H1 (cell line): Measurements from ENCODE around the gene ATP6V0D1.

Experiments used
- BRCA1 ChIP-seq: IDR thresholded peaks from 2 replicates; pipeline ENCODE4 v1.6.1; 2012; ENCODE audit warnings: low read depth, low read length, improper control_type of control experiment
- CEBPB ChIP-seq: IDR thresholded peaks from 2 replicates; pipeline ENCODE4 v1.6.1; 2012; ENCODE audit warnings: low read depth, low read length
- CHD1 ChIP-seq: IDR thresholded peaks from 2 replicates; pipeline ENCODE4 v1.6.1; 2012; ENCODE audit warnings: low read depth, low read length, improper control_type of control experiment
- CTCF ChIP-seq, 3 experiments: IDR thresholded peaks; 1 replicate in 2 of 3; 2 replicates in 1 of 3; pipeline versions ENCODE4 v1.5.1 to v1.6.1; 2011; ENCODE audit warnings: low read length in 3 of 3, mild to moderate bottlenecking in 3 of 3, inconsistent platforms in 2 of 3, low read depth in 1 of 3, moderate library complexity in 1 of 3; ENCODE audit not compliant: insufficient read depth in 1 of 3; ENCODE audit errors: control extremely low read depth in 1 of 3
- EP300 ChIP-seq, 2 experiments: IDR thresholded peaks; 1 replicate in 1 of 2; 2 replicates in 1 of 2; pipeline ENCODE4 v1.6.1; 2011 to 2012; ENCODE audit warnings: low read depth in 2 of 2, low read length in 2 of 2, mild to moderate bottlenecking in 2 of 2, borderline replicate concordance in 1 of 2, inconsistent platforms in 1 of 2, moderate library complexity in 1 of 2
- EZH2 ChIP-seq: fragments of 200-600 bp; sonication (generic); IDR thresholded peaks from 2 replicates; pipeline ENCODE4 v1.7.1; 2012; ENCODE audit warnings: low read depth, mild to moderate bottlenecking, moderate library complexity, low read length, inconsistent platforms; ENCODE audit not compliant: severe bottlenecking
- NANOG ChIP-seq: IDR thresholded peaks from 2 replicates; pipeline ENCODE4 v1.6.1; 2011; ENCODE audit warnings: low read length, low read depth, mild to moderate bottlenecking, inconsistent platforms; ENCODE audit not compliant: insufficient read depth, poor library complexity, severe bottlenecking
- POLR2A ChIP-seq, 2 experiments: IDR thresholded peaks; 1 replicate in 1 of 2; 2 replicates in 1 of 2; pipeline ENCODE4 v1.6.1; 2011; ENCODE audit warnings: low read depth in 2 of 2, low read length in 2 of 2, mild to moderate bottlenecking in 2 of 2; ENCODE audit errors: control extremely low read depth in 1 of 2
- POLR2AphosphoS5 ChIP-seq: IDR thresholded peaks from 2 replicates; pipeline ENCODE4 v1.6.1; 2011; ENCODE audit warnings: low read depth, low read length
- RXRA ChIP-seq: IDR thresholded peaks from 2 replicates; pipeline ENCODE4 v1.6.1; 2011; ENCODE audit warnings: low read depth, mild to moderate bottlenecking, low read length, moderate library complexity; ENCODE audit not compliant: insufficient read depth
- SP1 ChIP-seq: IDR thresholded peaks from 2 replicates; pipeline ENCODE4 v1.6.1; 2011; ENCODE audit warnings: low read depth, low read length
- SRF ChIP-seq: IDR thresholded peaks from 2 replicates; pipeline ENCODE4 v1.6.1; 2011; ENCODE audit warnings: mild to moderate bottlenecking, low read depth, low read length, moderate library complexity
- ZNF274 ChIP-seq: IDR thresholded peaks from 2 replicates; pipeline ENCODE4 v1.7.0; 2012; ENCODE audit warnings: low read length, borderline replicate concordance; ENCODE audit errors: extremely low read depth

GRCh38 chr16:67446968-67447507, 33.9 kb downstream of the ATP6V0D1 start:
- TF ChIP-seq ZNF274 (no peak), CTCF (IDR thresholded peaks at IDR 0.05; ENCODE audit: control extremely low read depth in 1 of 3, insufficient read depth in 1 of 3, low read depth in 1 of 3, low read length in 3 of 3) (no peak), EZH2 (no peak), POLR2AphosphoS5 (no peak), SP1 (no peak), POLR2A (IDR thresholded peaks at IDR 0.05; ENCODE audit: control extremely low read depth in 1 of 2, low read depth in 2 of 2, low read length in 2 of 2) (no peak), BRCA1 (no peak), EP300 (IDR thresholded peaks at IDR 0.05; ENCODE audit: borderline replicate concordance in 1 of 2, low read depth in 2 of 2, low read length in 2 of 2) (no peak), CHD1 (no peak), SRF (no peak), NANOG (no peak), RXRA (no peak), CEBPB (no peak)
